HepG2 (cell line): ENCODE measurements around the gene KIF1C. TPM values are rescaled to one million over a fixed set of nuclear protein-coding genes. Genes with fewer than 3 reads are reported as not detected.

ENCODE experiments used
- CTCF ChIP-seq: sonication (generic); formaldehyde crosslinking; IDR thresholded peaks from 2 replicates; pipeline ENCODE4 v1.5.0; 2020; ENCODE audit warnings: mild to moderate bottlenecking, missing genetic modification reagents, moderate library complexity
- ELF3 ChIP-seq: IDR thresholded peaks from 2 replicates; pipeline ENCODE4 v1.6.1; 2016; ENCODE audit warnings: missing genetic modification reagents, missing compliant biosample characterization
- GPN1 ChIP-seq: sonication (generic); formaldehyde crosslinking; IDR thresholded peaks from 2 replicates; pipeline ENCODE4 v1.5.1; 2020; ENCODE audit warnings: missing genetic modification reagents, borderline replicate concordance
- HNRNPK ChIP-seq: fragments of 200-400 bp; formaldehyde crosslinking; IDR thresholded peaks from 2 replicates; pipeline ENCODE4 v1.6.1; 2018; ENCODE audit warnings: low read length, low read depth, moderate library complexity, mild to moderate bottlenecking; ENCODE audit not compliant: poor library complexity, severe bottlenecking
- NFE2L1 ChIP-seq: sonication (generic); formaldehyde crosslinking; IDR thresholded peaks from 2 replicates; pipeline ENCODE4 v1.4.0; 2020; ENCODE audit warnings: missing genetic modification reagents, mild to moderate bottlenecking, borderline replicate concordance
- NPAS2 ChIP-seq: sonication (generic); formaldehyde crosslinking; IDR thresholded peaks from 2 replicates; pipeline ENCODE4 v1.8.0; 2022; ENCODE audit warnings: mild to moderate bottlenecking, missing genetic modification reagents, borderline replicate concordance
- NR2F1 ChIP-seq, 2 experiments: fragments of 450-650 bp in 1 of 2; formaldehyde crosslinking in 1 of 2; IDR thresholded peaks; 2 replicates each; pipeline versions ENCODE4 v1.5.0 to v1.6.1; 2016 to 2020; ENCODE audit warnings: mild to moderate bottlenecking in 1 of 2, missing compliant biosample characterization in 1 of 2, missing genetic modification reagents in 1 of 2, moderate library complexity in 1 of 2
- PBX2 ChIP-seq: IDR thresholded peaks from 2 replicates; pipeline ENCODE4 v1.6.1; 2016; ENCODE audit warnings: control low read depth
- SAP130 ChIP-seq: IDR thresholded peaks from 2 replicates; pipeline ENCODE4 v1.6.1; 2016; ENCODE audit warnings: low read depth
- SMAD9 ChIP-seq: sonication (generic); formaldehyde crosslinking; IDR thresholded peaks from 2 replicates; pipeline ENCODE4 v1.5.1; 2020; ENCODE audit warnings: mild to moderate bottlenecking, missing genetic modification reagents
- TEAD3 ChIP-seq: optimal IDR thresholded peaks from 2 replicates; pipeline ENCODE3; 2016; ENCODE audit warnings: borderline replicate concordance
- TOE1 ChIP-seq: sonication (generic); formaldehyde crosslinking; IDR thresholded peaks from 2 replicates; pipeline ENCODE4 v1.4.0; 2020; ENCODE audit warnings: mild to moderate bottlenecking, missing genetic modification reagents
- ZNF333 ChIP-seq: sonication (generic); formaldehyde crosslinking; IDR thresholded peaks from 2 replicates; pipeline ENCODE4 v1.4.0; 2020; ENCODE audit warnings: mild to moderate bottlenecking, missing genetic modification reagents, borderline replicate concordance
- ZNF430 ChIP-seq: sonication (generic); formaldehyde crosslinking; IDR thresholded peaks from 2 replicates; pipeline ENCODE4 v1.9.0; 2021; ENCODE audit warnings: mild to moderate bottlenecking, missing genetic modification reagents
- ZNF781 ChIP-seq: sonication (generic); formaldehyde crosslinking; IDR thresholded peaks from 2 replicates; pipeline ENCODE4 v1.5.1; 2020; ENCODE audit warnings: borderline replicate concordance, mild to moderate bottlenecking, missing genetic modification reagents; ENCODE audit errors: not compliant biosample characterization
- ZSCAN20 ChIP-seq: sonication (generic); formaldehyde crosslinking; IDR thresholded peaks from 2 replicates; pipeline ENCODE4 v1.4.0; 2020; ENCODE audit warnings: missing genetic modification reagents, mild to moderate bottlenecking, borderline replicate concordance
- polyA plus RNA-seq, 8 experiments: library from polyadenylated mRNA; depleted of rRNA in 3 of 8; stranded (reverse) in 7 of 8; unstranded in 1 of 8; fragments of >200 nt; fragmentation: Illumina TruSeq in 4 of 8; extraction: Trizol in 4 of 8; gene quantifications; 2 replicates each; pipeline versions ENCODE4 v1.2.1 to v1.2.3, GENCODE V29; 2011 to 2016; ENCODE audit warnings: low read depth in 4 of 8, missing spikeins in 1 of 8, mixed read lengths in 1 of 8; ENCODE audit not compliant: insufficient read depth in 1 of 8
- total RNA-seq, 5 experiments: library from RNA; depleted of rRNA; stranded (reverse); fragments of >200 nt; fragmentation: Illumina TruSeq; extraction: Trizol; gene quantifications; 2 replicates each; pipeline ENCODE4 v1.2.3, GENCODE V29; 2016; ENCODE audit warnings: low read depth in 1 of 5
- TF ChIP-seq, protein P1 (sequence below): sonication (generic); formaldehyde crosslinking; IDR thresholded peaks from 2 replicates; pipeline ENCODE4 v1.4.0; 2020; ENCODE audit warnings: missing genetic modification reagents
- TF ChIP-seq, protein P2 (sequence below): IDR thresholded peaks from 2 replicates; pipeline ENCODE4 v1.6.1; 2016; ENCODE audit warnings: mild to moderate bottlenecking, missing biosample characterization, missing genetic modification reagents

KIF1C gene
- total and polyA plus RNA-seq, 2 of the 13 experiments (the other 11 are each of a cell fraction or from before 2014, with no cell fraction given), result 70.0 to 104 TPM

- TF ChIP-seq, protein P1, sequence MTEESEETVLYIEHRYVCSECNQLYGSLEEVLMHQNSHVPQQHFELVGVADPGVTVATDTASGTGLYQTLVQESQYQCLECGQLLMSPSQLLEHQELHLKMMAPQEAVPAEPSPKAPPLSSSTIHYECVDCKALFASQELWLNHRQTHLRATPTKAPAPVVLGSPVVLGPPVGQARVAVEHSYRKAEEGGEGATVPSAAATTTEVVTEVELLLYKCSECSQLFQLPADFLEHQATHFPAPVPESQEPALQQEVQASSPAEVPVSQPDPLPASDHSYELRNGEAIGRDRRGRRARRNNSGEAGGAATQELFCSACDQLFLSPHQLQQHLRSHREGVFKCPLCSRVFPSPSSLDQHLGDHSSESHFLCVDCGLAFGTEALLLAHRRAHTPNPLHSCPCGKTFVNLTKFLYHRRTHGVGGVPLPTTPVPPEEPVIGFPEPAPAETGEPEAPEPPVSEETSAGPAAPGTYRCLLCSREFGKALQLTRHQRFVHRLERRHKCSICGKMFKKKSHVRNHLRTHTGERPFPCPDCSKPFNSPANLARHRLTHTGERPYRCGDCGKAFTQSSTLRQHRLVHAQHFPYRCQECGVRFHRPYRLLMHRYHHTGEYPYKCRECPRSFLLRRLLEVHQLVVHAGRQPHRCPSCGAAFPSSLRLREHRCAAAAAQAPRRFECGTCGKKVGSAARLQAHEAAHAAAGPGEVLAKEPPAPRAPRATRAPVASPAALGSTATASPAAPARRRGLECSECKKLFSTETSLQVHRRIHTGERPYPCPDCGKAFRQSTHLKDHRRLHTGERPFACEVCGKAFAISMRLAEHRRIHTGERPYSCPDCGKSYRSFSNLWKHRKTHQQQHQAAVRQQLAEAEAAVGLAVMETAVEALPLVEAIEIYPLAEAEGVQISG, result no peak
- TF ChIP-seq SAP130 (CRISPR knock-in tag) (peak; percentile 17; the same call in 1 of the 2 replicates), NPAS2 (CRISPR knock-in tag) (no peak), PBX2 (CRISPR knock-in tag) (no peak), ZNF430 (CRISPR knock-in tag) (0 out of 2 replicates have a peak, but pooled peaks have one; percentile 11), ZNF781 (CRISPR knock-in tag) (no peak), NFE2L1 (peak; percentile 53; the same call in 1 of the 2 replicates), TOE1 (no peak), HNRNPK (peak; percentile 48), SMAD9 (CRISPR knock-in tag) (no peak), CTCF (CRISPR knock-in tag) (no peak), NR2F1 (CRISPR knock-in tag; IDR thresholded peaks at IDR 0.05) (no peak), TEAD3 (CRISPR knock-in tag) (no peak), ELF3 (CRISPR knock-in tag) (no peak), ZNF333 (no peak), GPN1 (CRISPR knock-in tag) (0 out of 2 replicates have a peak, but pooled peaks have one; percentile 9), ZSCAN20 (CRISPR knock-in tag) (0 out of 2 replicates have a peak, but pooled peaks have one; percentile 15)
- TF ChIP-seq, protein P2, sequence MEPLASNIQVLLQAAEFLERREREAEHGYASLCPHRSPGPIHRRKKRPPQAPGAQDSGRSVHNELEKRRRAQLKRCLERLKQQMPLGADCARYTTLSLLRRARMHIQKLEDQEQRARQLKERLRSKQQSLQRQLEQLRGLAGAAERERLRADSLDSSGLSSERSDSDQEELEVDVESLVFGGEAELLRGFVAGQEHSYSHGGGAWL, result no peak
Measured at GRCh38 chr17:4998027-4998731, 429 bp downstream of the KIF1C start (continued).
